ENCODE measurements around the gene HAUS7.

GRCh38 chrX:153514259-153514658 is 43.9 kb upstream of the HAUS7 start:
- TF ChIP-seq CTCF (IDR thresholded peaks at IDR 0.05; ENCODE audit: low read depth, low read length, poor library complexity, severe bottlenecking) (no peak), EZH2phosphoT487 (IDR thresholded peaks at IDR 0.05; ENCODE audit: borderline replicate concordance, low read length) (no peak)
